Thyroid gland (tissue), 4 donors: ENCODE measurements around the gene PARP11.

ENCODE experiments used
- POLR2A ChIP-seq, 2 donors: fragments of 450-650 bp; IDR thresholded peaks; one replicate each; pipeline ENCODE4 v1.6.1; 2017; ENCODE audit warnings: antibody characterized with exemption in 2 of 2, mild to moderate bottlenecking in 2 of 2, moderate library complexity in 1 of 2
- TF ChIP-seq, protein P1 (sequence below), 6 experiments: fragments of 200-600 bp in 3 of 6; fragments of 450-650 bp in 3 of 6; sonication (generic) in 3 of 6; IDR thresholded peaks; one replicate each; pipeline ENCODE4 v1.5.1; 2016 to 2019; ENCODE audit warnings: antibody characterized with exemption in 6 of 6, mild to moderate bottlenecking in 2 of 6, inconsistent platforms in 1 of 6, moderate library complexity in 1 of 6

GRCh38 chr12:3922033-3922432 is 48.8 kb upstream of the PARP11 start:
- TF ChIP-seq, protein P1, sequence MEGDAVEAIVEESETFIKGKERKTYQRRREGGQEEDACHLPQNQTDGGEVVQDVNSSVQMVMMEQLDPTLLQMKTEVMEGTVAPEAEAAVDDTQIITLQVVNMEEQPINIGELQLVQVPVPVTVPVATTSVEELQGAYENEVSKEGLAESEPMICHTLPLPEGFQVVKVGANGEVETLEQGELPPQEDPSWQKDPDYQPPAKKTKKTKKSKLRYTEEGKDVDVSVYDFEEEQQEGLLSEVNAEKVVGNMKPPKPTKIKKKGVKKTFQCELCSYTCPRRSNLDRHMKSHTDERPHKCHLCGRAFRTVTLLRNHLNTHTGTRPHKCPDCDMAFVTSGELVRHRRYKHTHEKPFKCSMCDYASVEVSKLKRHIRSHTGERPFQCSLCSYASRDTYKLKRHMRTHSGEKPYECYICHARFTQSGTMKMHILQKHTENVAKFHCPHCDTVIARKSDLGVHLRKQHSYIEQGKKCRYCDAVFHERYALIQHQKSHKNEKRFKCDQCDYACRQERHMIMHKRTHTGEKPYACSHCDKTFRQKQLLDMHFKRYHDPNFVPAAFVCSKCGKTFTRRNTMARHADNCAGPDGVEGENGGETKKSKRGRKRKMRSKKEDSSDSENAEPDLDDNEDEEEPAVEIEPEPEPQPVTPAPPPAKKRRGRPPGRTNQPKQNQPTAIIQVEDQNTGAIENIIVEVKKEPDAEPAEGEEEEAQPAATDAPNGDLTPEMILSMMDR (IDR thresholded peaks at IDR 0.05) = no peak
- no peak for TF ChIP-seq POLR2A (IDR thresholded peaks at IDR 0.05)
